Glutamatergic neuron (in vitro differentiated cells): ENCODE results near the gene WWOX. TPM values are rescaled to one million over a fixed set of nuclear protein-coding genes. Genes with fewer than 3 reads are reported as not detected.

Source experiments
- DNase-seq: peaks from one replicate; pipeline ENCODE4 v3.0.0; 2022
- H3K27ac Mint-ChIP-seq: one replicate; pipeline ENCODE4 v1.8.0; 2020; ENCODE audit warnings: mild to moderate bottlenecking, mixed read lengths, inconsistent platforms; ENCODE audit not compliant: unreplicated experiment
- H3K27me3 Mint-ChIP-seq: one replicate; pipeline ENCODE4 v1.8.0; 2020; ENCODE audit warnings: mild to moderate bottlenecking, moderate library complexity, mixed read lengths, inconsistent platforms; ENCODE audit not compliant: unreplicated experiment
- H3K36me3 Mint-ChIP-seq: one replicate; pipeline ENCODE4 v1.8.0; 2020; ENCODE audit warnings: mild to moderate bottlenecking, mixed read lengths, inconsistent platforms; ENCODE audit not compliant: unreplicated experiment
- H3K4me1 Mint-ChIP-seq: one replicate; pipeline ENCODE4 v1.8.0; 2020; ENCODE audit warnings: mild to moderate bottlenecking, low read depth, mixed read lengths, inconsistent platforms; ENCODE audit not compliant: unreplicated experiment
- H3K4me3 Mint-ChIP-seq: one replicate; pipeline ENCODE4 v1.8.0; 2020; ENCODE audit warnings: mild to moderate bottlenecking, mixed read lengths, inconsistent platforms; ENCODE audit not compliant: unreplicated experiment
- H3K9me3 Mint-ChIP-seq: one replicate; pipeline ENCODE4 v1.8.0; 2020; ENCODE audit warnings: mild to moderate bottlenecking, moderate library complexity, mixed read lengths, inconsistent platforms; ENCODE audit not compliant: unreplicated experiment
- total RNA-seq: library from RNA; stranded (reverse); fragmentation: NEBNext Ultra II Directional; extraction: Animal tissue kit (Norgen Biotek cat#: 25700); gene quantifications from one replicate; pipeline ENCODE4 v1.2.1, GENCODE V29; 2021; ENCODE audit not compliant: unreplicated experiment
- TF ChIP-seq, protein P1 (sequence below): fragments of 200-600 bp; sonication (generic); IDR thresholded peaks from one replicate; pipeline ENCODE4 v1.5.0; 2021; ENCODE audit not compliant: partially characterized antibody, unreplicated experiment

Gene WWOX
- total RNA-seq, 1 donor from 2014 or later: 10.3 TPM

DNA sequence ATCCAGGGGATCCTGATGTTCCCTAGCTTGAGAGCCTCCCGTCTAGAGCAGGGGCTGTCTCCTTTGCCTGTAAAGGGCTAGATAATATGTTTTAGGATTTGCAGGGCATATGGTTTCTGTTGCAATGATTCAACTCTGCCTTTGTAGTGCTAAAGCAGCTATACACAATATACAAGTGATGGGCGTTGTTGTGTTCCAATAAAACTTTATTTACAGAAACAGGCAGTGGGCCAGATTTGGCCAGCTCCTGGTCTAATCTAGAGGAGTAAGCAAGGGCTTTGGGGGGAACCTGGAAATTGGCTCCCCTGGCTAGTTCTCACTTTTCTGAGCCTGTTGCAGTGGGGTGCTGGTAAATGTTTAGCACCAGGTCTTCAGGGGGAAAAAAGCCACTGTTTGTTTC, 13.8 kb downstream of the WWOX start:
- Mint-ChIP-seq H3K9me3 (no peaks in the 10 kb centered on the region), H3K27ac (no peak overlapping the region), H3K4me3 (no peak overlapping the region), H3K27me3 (no peaks in the 10 kb centered on the region), H3K36me3 (no peaks in the 10 kb centered on the region), H3K4me1 (no peaks in the 10 kb centered on the region)
- TF ChIP-seq, protein P1, sequence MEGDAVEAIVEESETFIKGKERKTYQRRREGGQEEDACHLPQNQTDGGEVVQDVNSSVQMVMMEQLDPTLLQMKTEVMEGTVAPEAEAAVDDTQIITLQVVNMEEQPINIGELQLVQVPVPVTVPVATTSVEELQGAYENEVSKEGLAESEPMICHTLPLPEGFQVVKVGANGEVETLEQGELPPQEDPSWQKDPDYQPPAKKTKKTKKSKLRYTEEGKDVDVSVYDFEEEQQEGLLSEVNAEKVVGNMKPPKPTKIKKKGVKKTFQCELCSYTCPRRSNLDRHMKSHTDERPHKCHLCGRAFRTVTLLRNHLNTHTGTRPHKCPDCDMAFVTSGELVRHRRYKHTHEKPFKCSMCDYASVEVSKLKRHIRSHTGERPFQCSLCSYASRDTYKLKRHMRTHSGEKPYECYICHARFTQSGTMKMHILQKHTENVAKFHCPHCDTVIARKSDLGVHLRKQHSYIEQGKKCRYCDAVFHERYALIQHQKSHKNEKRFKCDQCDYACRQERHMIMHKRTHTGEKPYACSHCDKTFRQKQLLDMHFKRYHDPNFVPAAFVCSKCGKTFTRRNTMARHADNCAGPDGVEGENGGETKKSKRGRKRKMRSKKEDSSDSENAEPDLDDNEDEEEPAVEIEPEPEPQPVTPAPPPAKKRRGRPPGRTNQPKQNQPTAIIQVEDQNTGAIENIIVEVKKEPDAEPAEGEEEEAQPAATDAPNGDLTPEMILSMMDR: no peak
- no peak for DNase-seq

DNA sequence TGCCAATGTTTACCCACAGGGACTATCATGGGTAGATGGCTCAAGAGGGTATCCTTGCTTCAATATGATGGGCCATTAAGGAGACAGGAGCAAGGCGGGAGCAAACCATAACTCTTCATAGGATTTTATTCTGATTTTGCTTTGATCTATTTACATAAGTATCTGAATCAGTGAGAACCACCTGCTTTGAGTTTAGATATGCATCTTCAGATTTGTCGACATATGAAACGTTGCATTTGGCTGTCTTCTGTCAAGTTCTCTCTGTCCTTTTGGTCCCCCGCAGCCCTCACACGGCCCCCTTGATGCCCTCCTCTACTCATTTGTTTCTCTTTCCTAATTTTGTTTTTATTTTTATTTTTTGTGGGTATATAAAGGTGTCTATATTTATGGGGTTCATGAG, 16.2 kb downstream of the WWOX start:
- Mint-ChIP-seq H3K9me3 (no peaks in the 10 kb centered on the region), H3K36me3 (no peaks in the 10 kb centered on the region), H3K27me3 (no peaks in the 10 kb centered on the region), H3K27ac (no peak overlapping the region), H3K4me3 (no peak overlapping the region), H3K4me1 (no peaks in the 10 kb centered on the region)
- TF ChIP-seq, protein P1: no peak
- DNase-seq: no peak

DNA sequence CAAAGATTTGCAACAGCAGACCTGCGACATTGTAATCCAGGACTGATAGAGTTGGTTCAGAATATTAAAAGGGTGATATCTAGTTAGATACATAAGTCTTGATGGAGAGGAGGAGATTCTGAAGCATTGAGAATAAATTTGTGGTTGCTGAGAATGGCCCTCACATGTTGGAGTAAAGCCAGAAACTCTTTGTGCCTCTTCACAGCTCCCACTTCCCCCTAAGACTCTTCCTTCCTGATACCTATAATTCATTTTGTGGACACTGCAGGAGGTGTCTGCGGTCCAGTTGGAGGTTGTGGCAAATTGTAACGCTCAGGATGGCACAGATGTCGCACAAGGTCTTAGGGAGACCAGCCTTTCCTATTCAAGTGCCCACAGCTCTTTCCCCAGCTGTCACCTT, 17.5 kb downstream of the WWOX start:
- no peaks in the 10 kb centered on the region for H3K4me1 Mint-ChIP-seq
- no peaks in the 10 kb centered on the region for H3K9me3 Mint-ChIP-seq
- H3K36me3 Mint-ChIP-seq: no peaks in the 10 kb centered on the region
- H3K4me3 Mint-ChIP-seq: no peak overlapping the region
- no peaks in the 10 kb centered on the region for H3K27me3 Mint-ChIP-seq
- no peak overlapping the region for H3K27ac Mint-ChIP-seq
- TF ChIP-seq, protein P1: no peak
- DNase-seq: no peak

GRCh38 chr16:78117391-78117790, 17.9 kb downstream of the WWOX start:
- Mint-ChIP-seq H3K27me3 (no peaks in the 10 kb centered on the region), H3K36me3 (no peaks in the 10 kb centered on the region), H3K4me1 (no peaks in the 10 kb centered on the region), H3K27ac (no peak overlapping the region), H3K9me3 (no peaks in the 10 kb centered on the region), H3K4me3 (no peak overlapping the region)
- TF ChIP-seq, protein P1: no peak
- no peak for DNase-seq

DNA sequence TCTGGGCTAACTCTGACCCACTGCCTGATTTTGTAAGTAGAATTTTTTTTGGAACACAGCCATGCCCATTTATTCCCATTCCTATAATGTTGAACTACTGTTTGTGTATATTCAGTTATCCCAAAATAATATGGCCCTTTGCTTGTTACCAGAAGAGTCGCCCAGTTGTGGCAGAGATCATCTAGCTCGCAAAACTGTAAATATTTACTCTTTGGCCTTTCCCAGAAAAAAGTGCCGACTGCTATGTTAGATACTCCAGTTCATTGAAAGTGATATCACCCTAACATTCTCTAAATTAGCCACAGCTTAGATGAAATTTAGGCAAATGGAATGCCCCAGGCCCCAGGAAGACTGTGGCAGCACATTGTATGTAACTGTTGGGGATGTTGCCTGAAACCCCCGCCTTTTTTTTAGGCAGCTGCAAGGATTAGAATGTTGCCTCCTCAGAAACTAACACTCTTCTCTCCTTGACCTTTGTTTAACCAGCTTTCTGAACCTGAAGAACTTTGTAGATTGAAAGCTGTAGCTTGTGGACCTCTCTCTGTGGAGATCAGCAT, 19.1 kb downstream of the WWOX start:
- Mint-ChIP-seq H3K36me3 (no peaks in the 10 kb centered on the region), H3K27me3 (no peaks in the 10 kb centered on the region), H3K4me3 (no peak overlapping the region), H3K4me1 (peaks cover 3% of the 10 kb centered on the region), H3K27ac (no peak overlapping the region), H3K9me3 (no peaks in the 10 kb centered on the region)
- DNase-seq: no peak
- TF ChIP-seq, protein P1: no peak
